ENCODE data around the gene CD52. TPM values are rescaled to one million over a fixed set of nuclear protein-coding genes. Genes with fewer than 3 reads are reported as not detected.

Gene CD52
- total and polyA plus RNA-seq, 2 of the 4 experiments (the other 2 are of a cell fraction) = 1.6 TPM; not detected in 1

DNA sequence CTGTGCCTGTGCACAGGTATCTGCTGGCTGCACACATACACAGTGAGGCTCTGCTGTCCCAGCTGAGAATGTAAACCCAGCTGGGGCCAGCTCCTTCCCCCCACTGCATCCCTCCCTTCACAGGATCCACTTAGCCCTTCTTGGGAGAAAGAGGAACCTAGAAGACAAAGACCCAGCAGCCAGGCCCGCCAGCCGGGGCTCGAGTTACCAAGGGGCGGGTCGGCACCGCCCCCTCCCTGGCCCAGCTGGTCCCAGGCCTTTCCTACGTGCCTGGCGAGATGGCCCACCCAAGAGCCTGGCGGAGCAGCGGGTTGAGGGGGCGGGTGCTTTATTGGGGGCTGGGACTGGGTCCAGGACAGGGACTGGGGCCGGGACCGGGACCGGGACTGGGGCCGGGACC, 35.8 kb upstream of the CD52 start:
- H3K4me2 ChIP-seq (ENCODE audit: low read depth, low read length) = peak overlapping the region; percentile 96
- H2BK5ac ChIP-seq (ENCODE audit: low read depth, low read length, poor library complexity, severe bottlenecking) = peak overlapping the region; percentile 98
- H3K9me1 ChIP-seq (ENCODE audit: insufficient read depth, low read length) = peaks cover 51% of the 10 kb centered on the region
- ChIA-PET CTCF (no interaction called here), POLR2A (ENCODE audit: unreplicated experiment) (interaction anchor here (0.6 kb wide), 1 partner anchor 27 kb away, joined by 9 read pairs; no protein-coding TSS in a partner anchor)
- peaks cover 44% of the 10 kb centered on the region for H4K20me1 ChIP-seq (ENCODE audit: insufficient read depth, low read length)
- peak overlapping the region; percentile 25 for H3K18ac ChIP-seq (ENCODE audit: low read depth, low read length)
- dilution Hi-C loops (cut with HindIII; ENCODE audit: low sequenced_read_pairs, unreplicated experiment) (no loop called here), in situ Hi-C loops (cut with MboI; ENCODE audit: low sequenced_read_pairs) (no loop called here), intact Hi-C loops (cut with micrococcal nuclease) (no loop called here)
- peak overlapping the region; percentile 21 for H3K9ac ChIP-seq (ENCODE audit: low read depth, low read length)
- BruUV-seq (replicated peaks) = no TSS peak
- H2AK9ac ChIP-seq (replicated peaks; ENCODE audit: low read depth, low read length, poor library complexity) = peak overlapping the region; percentile 90
- peak overlapping the region; percentile 77 for H4K91ac ChIP-seq (ENCODE audit: insufficient read depth, low read depth, low read length)
- WGBS, 2 experiments (ENCODE audit: extremely low coverage in 2 of 2, insufficient read length in 1 of 2) = 0% methylated on average over 4 of the region's 15 CpGs; no CpG with 5 or more reads in 1 of the 2 experiments
- peak overlapping the region; percentile 47 for H4K5ac ChIP-seq (ENCODE audit: low read depth, low read length)
- H3K27me3 ChIP-seq (ENCODE audit: control insufficient read depth, insufficient read depth, low read length) = no peaks in the 10 kb centered on the region
- no peak overlapping the region for H2BK20ac ChIP-seq (ENCODE audit: low read depth, low read length)
- peak overlapping the region; percentile 53; the same call in 1 of the 2 replicates for H3K56ac ChIP-seq (ENCODE audit: extremely low read depth, insufficient read depth, low read length)
- H4K8ac ChIP-seq (ENCODE audit: low read depth in 2 of 2, low read length in 2 of 2) = peak overlapping the region; percentile 7 to 69
- H3K9me3 ChIP-seq (ENCODE audit: control insufficient read depth, insufficient read depth, low read length) = no peaks in the 10 kb centered on the region
- ATAC-seq (ENCODE audit: low read depth) = peak; percentile 3; the same call in 1 of the 2 replicates
- DNase-seq = peak; percentile 70
- H2AFZ ChIP-seq (replicated peaks; ENCODE audit: low read length, poor library complexity) = peak overlapping the region; percentile 60
- H3K27ac ChIP-seq (ENCODE audit: insufficient read depth, low read length) = peak overlapping the region; percentile 95
- H3K4me3 ChIP-seq (ENCODE audit: insufficient read depth, low read depth, low read length) = peak overlapping the region; percentile 89
- peak overlapping the region; percentile 54; the same call in 1 of the 2 replicates for H3K23ac ChIP-seq (ENCODE audit: low read depth, low read length)
- peaks cover 59% of the 10 kb centered on the region for H3K4me1 ChIP-seq (ENCODE audit: control insufficient read depth, insufficient read depth, low read length)
- H2BK15ac ChIP-seq (ENCODE audit: low read depth, low read length) = peak overlapping the region; percentile 18; the same call in 1 of the 3 replicates
- H2AK5ac ChIP-seq (ENCODE audit: low read depth, low read length) = peak overlapping the region; percentile 73
- peak overlapping the region; percentile 74; the same call in 1 of the 2 replicates for H3K14ac ChIP-seq (replicated peaks; ENCODE audit: low read depth, low read length)
- H3K79me1 ChIP-seq (ENCODE audit: low read depth in 1 of 2, low read length in 2 of 2) = peaks cover 23 to 80% of the 10 kb centered on the region in 2 experiments
- peak overlapping the region; percentile 98 for H3K4ac ChIP-seq (ENCODE audit: low read depth, low read length)
- peaks cover 24% of the 10 kb centered on the region for H3K36me3 ChIP-seq (ENCODE audit: control insufficient read depth, insufficient read depth, low read length)
- 0 out of 2 replicates have a peak overlapping the region, but pooled peaks have one; percentile 4 for H2BK120ac ChIP-seq (ENCODE audit: low read depth, low read length)
- TF ChIP-seq RFX5 (IDR thresholded peaks at IDR 0.05; ENCODE audit: low read depth, low read length) (no peak), MAZ (IDR thresholded peaks at IDR 0.05; ENCODE audit: borderline replicate concordance, low read depth, low read length) (no peak), SMC3 (IDR thresholded peaks at IDR 0.05; ENCODE audit: low read depth, low read length) (no peak), RAD21 (IDR thresholded peaks at IDR 0.05; ENCODE audit: low read length) (no peak), RCOR1 (IDR thresholded peaks at IDR 0.05; ENCODE audit: insufficient replicate concordance, low read length) (no peak), NFE2L2 (IDR thresholded peaks at IDR 0.05; ENCODE audit: low read depth, low read length) (no peak), CEBPB (IDR thresholded peaks at IDR 0.05; ENCODE audit: low read depth, low read length) (no peak), CHD1 (IDR thresholded peaks at IDR 0.05; ENCODE audit: low read depth, low read length) (no peak), FOS (IDR thresholded peaks at IDR 0.05; ENCODE audit: low read depth, low read length) (no peak), MAFK (IDR thresholded peaks at IDR 0.05; ENCODE audit: low read depth, low read length) (no peak), MXI1 (IDR thresholded peaks at IDR 0.05; ENCODE audit: borderline replicate concordance, low read depth, low read length) (no peak)
- TF ChIP-seq, protein P1, sequence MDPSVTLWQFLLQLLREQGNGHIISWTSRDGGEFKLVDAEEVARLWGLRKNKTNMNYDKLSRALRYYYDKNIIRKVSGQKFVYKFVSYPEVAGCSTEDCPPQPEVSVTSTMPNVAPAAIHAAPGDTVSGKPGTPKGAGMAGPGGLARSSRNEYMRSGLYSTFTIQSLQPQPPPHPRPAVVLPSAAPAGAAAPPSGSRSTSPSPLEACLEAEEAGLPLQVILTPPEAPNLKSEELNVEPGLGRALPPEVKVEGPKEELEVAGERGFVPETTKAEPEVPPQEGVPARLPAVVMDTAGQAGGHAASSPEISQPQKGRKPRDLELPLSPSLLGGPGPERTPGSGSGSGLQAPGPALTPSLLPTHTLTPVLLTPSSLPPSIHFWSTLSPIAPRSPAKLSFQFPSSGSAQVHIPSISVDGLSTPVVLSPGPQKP (IDR thresholded peaks at IDR 0.05; ENCODE audit: borderline replicate concordance, low read depth, low read length) = no peak
- TF ChIP-seq, protein P2, sequence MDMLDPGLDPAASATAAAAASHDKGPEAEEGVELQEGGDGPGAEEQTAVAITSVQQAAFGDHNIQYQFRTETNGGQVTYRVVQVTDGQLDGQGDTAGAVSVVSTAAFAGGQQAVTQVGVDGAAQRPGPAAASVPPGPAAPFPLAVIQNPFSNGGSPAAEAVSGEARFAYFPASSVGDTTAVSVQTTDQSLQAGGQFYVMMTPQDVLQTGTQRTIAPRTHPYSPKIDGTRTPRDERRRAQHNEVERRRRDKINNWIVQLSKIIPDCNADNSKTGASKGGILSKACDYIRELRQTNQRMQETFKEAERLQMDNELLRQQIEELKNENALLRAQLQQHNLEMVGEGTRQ (IDR thresholded peaks at IDR 0.05; ENCODE audit: low read depth, low read length) = no peak
